Measurements from ENCODE around the gene LRP6.

GRCh38 chr12:12282202-12282601 lies 15.4 kb upstream of the LRP6 start:
- TF ChIP-seq CTCF (IDR thresholded peaks at IDR 0.05; ENCODE audit: poor library complexity) (no peak), EZH2 (IDR thresholded peaks at IDR 0.05; ENCODE audit: borderline replicate concordance) (no peak)

Measured in hepatocyte (in vitro differentiated cells).